ENCODE data around the gene ADRA2C. TPM values are rescaled to one million over a fixed set of nuclear protein-coding genes. Genes with fewer than 3 reads are reported as not detected.
A peak's percentile ranks its signal among the peaks of the same experiment; 100 is the strongest.

ADRA2C gene
- total and polyA plus RNA-seq, 4 experiments from 2014 or later, result not detected

- H3K36me3 Mint-ChIP-seq, result no peaks in the 10 kb centered on the region
- POLR2A ChIA-PET (ENCODE audit: partially characterized antibody), result no interaction called here
- H3K9me3 ChIP-seq (ENCODE audit: control insufficient read depth in 1 of 2, low read length in 2 of 2), result no peaks in the 10 kb centered on the region
- H3K4me3 ChIP-seq (ENCODE audit: low read length in 2 of 2), result no peak overlapping the region
- H3K4me3 Mint-ChIP-seq, result no peak overlapping the region
- no peak for DNase-seq
- H3K9me3 Mint-ChIP-seq, result no peaks in the 10 kb centered on the region
- no peak overlapping the region for H3K27ac Mint-ChIP-seq
- no peak overlapping the region for H3K27ac ChIP-seq (ENCODE audit: low read depth, low read length)
- intact Hi-C loops (cut with micrococcal nuclease), result no loop called here
- CTCF ChIA-PET (ENCODE audit: partially characterized antibody), result no interaction called here
- H3K36me3 ChIP-seq (ENCODE audit: insufficient read depth, low read length), result no peaks in the 10 kb centered on the region
- peaks cover 8 to 11% of the 10 kb centered on the region in 2 donors for H3K27me3 Mint-ChIP-seq
- peaks cover 0 to 5% (median 3%) of the 10 kb centered on the region in 4 donors for H3K4me1 Mint-ChIP-seq
- no peaks in the 10 kb centered on the region for H3K4me1 ChIP-seq (ENCODE audit: insufficient read depth, low read length)
- no peaks in the 10 kb centered on the region for H3K27me3 ChIP-seq (ENCODE audit: insufficient read depth, low read length)
These were observed 3.9 kb upstream of the ADRA2C start for GRCh38 chr4:3762264-3762663.

GRCh38 chr4:3762753-3763549 is 3.2 kb upstream of the ADRA2C start:
- H3K36me3 ChIP-seq (ENCODE audit: insufficient read depth, low read length), result no peaks in the 10 kb centered on the region
- H3K27me3 ChIP-seq (ENCODE audit: insufficient read depth, low read length), result no peaks in the 10 kb centered on the region
- DNase-seq, result no peak
- CTCF ChIA-PET (ENCODE audit: partially characterized antibody), result no interaction called here
- no peaks in the 10 kb centered on the region for H3K4me1 ChIP-seq (ENCODE audit: insufficient read depth, low read length)
- no peak overlapping the region for H3K27ac Mint-ChIP-seq
- H3K9me3 ChIP-seq (ENCODE audit: control insufficient read depth in 1 of 2, low read length in 2 of 2), result no peaks in the 10 kb centered on the region
- intact Hi-C loops (cut with micrococcal nuclease), result no loop called here
- POLR2A ChIA-PET (ENCODE audit: partially characterized antibody), result no interaction called here
- H3K36me3 Mint-ChIP-seq, result no peaks in the 10 kb centered on the region
- H3K4me3 Mint-ChIP-seq, result no peak overlapping the region
- H3K9me3 Mint-ChIP-seq, result peaks cover 0 to 2% (median 0%) of the 10 kb centered on the region in 8 donors
- no peak overlapping the region for H3K27ac ChIP-seq (ENCODE audit: low read depth, low read length)
- H3K27me3 Mint-ChIP-seq, result peaks cover 10 to 13% of the 10 kb centered on the region in 2 donors
- H3K4me3 ChIP-seq (ENCODE audit: low read length in 2 of 2), result no peak overlapping the region
- H3K4me1 Mint-ChIP-seq, result peaks cover 4 to 10% (median 5%) of the 10 kb centered on the region in 4 donors

GRCh38 chr4:3765271-3766035 is 732 bp upstream of the ADRA2C start:
- intact Hi-C loops (cut with micrococcal nuclease), result no loop called here
- H3K27me3 Mint-ChIP-seq, result peaks cover 10 to 11% of the 10 kb centered on the region in 2 donors
- Histone ChIP-seq H3K27me3 (ENCODE audit: insufficient read depth, low read length) (no peaks in the 10 kb centered on the region), H3K36me3 (ENCODE audit: insufficient read depth, low read length) (no peaks in the 10 kb centered on the region), H3K4me3 (ENCODE audit: low read length in 2 of 2) (no peak overlapping the region), H3K9me3 (ENCODE audit: control insufficient read depth in 1 of 2, low read length in 2 of 2) (no peaks in the 10 kb centered on the region), H3K4me1 (ENCODE audit: insufficient read depth, low read length) (no peaks in the 10 kb centered on the region), H3K27ac (ENCODE audit: low read depth, low read length) (no peak overlapping the region)
- H3K4me3 Mint-ChIP-seq, result peak overlapping the region in 2 of 8 donors; percentile 49 to 52
- H3K9me3 Mint-ChIP-seq, result peaks cover 0 to 2% (median 0%) of the 10 kb centered on the region in 8 donors
- no peaks in the 10 kb centered on the region for H3K36me3 Mint-ChIP-seq
- ChIA-PET CTCF (ENCODE audit: partially characterized antibody) (no interaction called here), POLR2A (ENCODE audit: partially characterized antibody) (no interaction called here)
- DNase-seq, result no peak
- peaks cover 4 to 10% (median 5%) of the 10 kb centered on the region in 4 donors for H3K4me1 Mint-ChIP-seq
- H3K27ac Mint-ChIP-seq, result no peak overlapping the region

- Histone ChIP-seq H3K27ac (ENCODE audit: low read depth, low read length) (no peak overlapping the region), H3K4me3 (ENCODE audit: low read length in 2 of 2) (no peak overlapping the region), H3K4me1 (ENCODE audit: insufficient read depth, low read length) (no peaks in the 10 kb centered on the region), H3K27me3 (ENCODE audit: insufficient read depth, low read length) (no peaks in the 10 kb centered on the region), H3K9me3 (ENCODE audit: control insufficient read depth in 1 of 2, low read length in 2 of 2) (no peaks in the 10 kb centered on the region), H3K36me3 (ENCODE audit: insufficient read depth, low read length) (no peaks in the 10 kb centered on the region)
- no peaks in the 10 kb centered on the region for H3K36me3 Mint-ChIP-seq
- H3K27me3 Mint-ChIP-seq, result peaks cover 10 to 11% of the 10 kb centered on the region in 2 donors
- H3K27ac Mint-ChIP-seq, result no peak overlapping the region
- intact Hi-C loops (cut with micrococcal nuclease), result no loop called here
- POLR2A ChIA-PET (ENCODE audit: partially characterized antibody), result no interaction called here
- no peak for DNase-seq
- peaks cover 4 to 10% (median 5%) of the 10 kb centered on the region in 4 donors for H3K4me1 Mint-ChIP-seq
- H3K9me3 Mint-ChIP-seq, result peaks cover 0 to 2% (median 0%) of the 10 kb centered on the region in 8 donors
- CTCF ChIA-PET (ENCODE audit: partially characterized antibody), result no interaction called here
- peak overlapping the region in 2 of 8 donors; percentile 59 for H3K4me3 Mint-ChIP-seq
These were observed 792 bp downstream of the ADRA2C start for GRCh38 chr4:3766785-3767569.

GRCh38 chr4:3767570-3768288 is 1.5 kb downstream of the ADRA2C start:
- Histone ChIP-seq H3K9me3 (ENCODE audit: control insufficient read depth in 1 of 2, low read length in 2 of 2) (no peaks in the 10 kb centered on the region), H3K4me1 (ENCODE audit: insufficient read depth, low read length) (no peaks in the 10 kb centered on the region), H3K27ac (ENCODE audit: low read depth, low read length) (no peak overlapping the region), H3K36me3 (ENCODE audit: insufficient read depth, low read length) (no peaks in the 10 kb centered on the region), H3K27me3 (ENCODE audit: insufficient read depth, low read length) (no peaks in the 10 kb centered on the region), H3K4me3 (ENCODE audit: low read length in 2 of 2) (no peak overlapping the region)
- peaks cover 4 to 10% (median 5%) of the 10 kb centered on the region in 4 donors for H3K4me1 Mint-ChIP-seq
- ChIA-PET CTCF (ENCODE audit: partially characterized antibody) (no interaction called here), POLR2A (ENCODE audit: partially characterized antibody) (no interaction called here)
- H3K9me3 Mint-ChIP-seq, result peaks cover 0 to 2% (median 0%) of the 10 kb centered on the region in 8 donors
- H3K36me3 Mint-ChIP-seq, result no peaks in the 10 kb centered on the region
- H3K4me3 Mint-ChIP-seq, result peak overlapping the region in 6 of 8 donors; percentile 25 to 53 (median 39)
- intact Hi-C loops (cut with micrococcal nuclease), result no loop called here
- H3K27me3 Mint-ChIP-seq, result peaks cover 8 to 11% of the 10 kb centered on the region in 2 donors
- DNase-seq, result no peak
- H3K27ac Mint-ChIP-seq, result peak overlapping the region in 1 of 7 donors; percentile 7

GRCh38 chr4:3768842-3769641 is 2.9 kb downstream of the ADRA2C start:
- H3K9me3 ChIP-seq (ENCODE audit: control insufficient read depth in 1 of 2, low read length in 2 of 2), result no peaks in the 10 kb centered on the region
- intact Hi-C loops (cut with micrococcal nuclease), result no loop called here
- no peaks in the 10 kb centered on the region for H3K4me1 ChIP-seq (ENCODE audit: insufficient read depth, low read length)
- Mint-ChIP-seq H3K4me1 (peaks cover 4 to 10% (median 5%) of the 10 kb centered on the region in 4 donors), H3K36me3 (no peaks in the 10 kb centered on the region), H3K27ac (no peak overlapping the region), H3K27me3 (peaks cover 4 to 11% of the 10 kb centered on the region in 2 donors), H3K4me3 (no peak overlapping the region), H3K9me3 (peaks cover 0 to 2% (median 0%) of the 10 kb centered on the region in 8 donors)
- H3K27me3 ChIP-seq (ENCODE audit: insufficient read depth, low read length), result no peaks in the 10 kb centered on the region
- DNase-seq, result no peak
- no peak overlapping the region for H3K4me3 ChIP-seq (ENCODE audit: low read length in 2 of 2)
- POLR2A ChIA-PET (ENCODE audit: partially characterized antibody), result no interaction called here
- CTCF ChIA-PET (ENCODE audit: partially characterized antibody), result no interaction called here
- no peak overlapping the region for H3K27ac ChIP-seq (ENCODE audit: low read depth, low read length)
- H3K36me3 ChIP-seq (ENCODE audit: insufficient read depth, low read length), result no peaks in the 10 kb centered on the region

All from CD4-positive, alpha-beta memory T cell (primary cell).